ENCODE measurements around the gene MATK.

DNA sequence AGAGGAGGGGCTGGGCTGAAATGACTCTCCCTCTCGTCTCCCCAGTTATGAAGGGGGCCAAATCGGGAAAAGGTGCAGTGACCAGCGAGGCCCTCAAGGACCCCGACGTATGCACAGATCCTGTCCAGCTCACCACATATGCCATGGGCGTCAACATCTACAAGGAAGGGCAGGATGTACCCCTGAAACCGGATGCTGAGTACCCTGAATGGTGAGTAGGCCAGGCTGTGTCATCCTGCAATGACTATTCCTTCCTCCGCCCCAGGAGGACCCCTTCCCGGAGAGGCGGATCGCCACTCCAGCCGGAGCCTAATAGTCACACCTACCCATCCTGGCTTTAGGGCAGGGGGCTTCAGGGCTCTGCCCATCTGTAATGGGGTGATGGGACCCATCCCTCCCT, 21.1 kb downstream of the MATK start:
- TF ChIP-seq, protein P1, sequence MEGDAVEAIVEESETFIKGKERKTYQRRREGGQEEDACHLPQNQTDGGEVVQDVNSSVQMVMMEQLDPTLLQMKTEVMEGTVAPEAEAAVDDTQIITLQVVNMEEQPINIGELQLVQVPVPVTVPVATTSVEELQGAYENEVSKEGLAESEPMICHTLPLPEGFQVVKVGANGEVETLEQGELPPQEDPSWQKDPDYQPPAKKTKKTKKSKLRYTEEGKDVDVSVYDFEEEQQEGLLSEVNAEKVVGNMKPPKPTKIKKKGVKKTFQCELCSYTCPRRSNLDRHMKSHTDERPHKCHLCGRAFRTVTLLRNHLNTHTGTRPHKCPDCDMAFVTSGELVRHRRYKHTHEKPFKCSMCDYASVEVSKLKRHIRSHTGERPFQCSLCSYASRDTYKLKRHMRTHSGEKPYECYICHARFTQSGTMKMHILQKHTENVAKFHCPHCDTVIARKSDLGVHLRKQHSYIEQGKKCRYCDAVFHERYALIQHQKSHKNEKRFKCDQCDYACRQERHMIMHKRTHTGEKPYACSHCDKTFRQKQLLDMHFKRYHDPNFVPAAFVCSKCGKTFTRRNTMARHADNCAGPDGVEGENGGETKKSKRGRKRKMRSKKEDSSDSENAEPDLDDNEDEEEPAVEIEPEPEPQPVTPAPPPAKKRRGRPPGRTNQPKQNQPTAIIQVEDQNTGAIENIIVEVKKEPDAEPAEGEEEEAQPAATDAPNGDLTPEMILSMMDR (IDR thresholded peaks at IDR 0.05; ENCODE audit: poor library complexity, severe bottlenecking), result no peak
- TF ChIP-seq EP300 (conservative IDR thresholded peaks at IDR 0.05; ENCODE audit: poor library complexity, severe bottlenecking), result no peak

All from neural cell (in vitro differentiated cells).